K562 (cell line): ENCODE results near the gene CR2. TPM values are rescaled to one million over a fixed set of nuclear protein-coding genes. Genes with fewer than 3 reads are reported as not detected.
"Not testable (repeated sequence)": the region's sequence is repeated elsewhere in the genome, so short reads cannot be mapped to it uniquely, and the experiment has no call there.

Experiments used
- ATAC-seq: fragments of 200-7000 bp; cut with Tn5 transposase; 3 replicates; pipeline ENCODE4 v1.9.1; 2020; ENCODE audit warnings: moderate library complexity
- BruUV-seq: library from RNA; stranded (reverse); fragments of 400-500 nt; replicated peaks from 2 replicates; lab custom pipeline; 2021; lab: Mats Ljungman, UMichigan
- CTCF ChIA-PET: fragments of 300-600 bp; formaldehyde crosslinking; extraction: SDS; loops from one replicate; lab custom pipeline; 2021; ENCODE audit warnings: low intra/inter-chr PET ratio; lab: Yijun Ruan, JAX
- POLR2A ChIA-PET: fragments of 300-600, 350-650 bp; sonication (Branson Sonifier 250); formaldehyde crosslinking; extraction: SDS; loops from one replicate; lab custom pipeline; 2021; ENCODE audit warnings: antibody characterized with exemption, inconsistent platforms; lab: Yijun Ruan, JAX
- DNase-seq, 4 experiments: peaks; one replicate each; pipeline versions ENCODE4 v3.0.0 to v3.0.0-alpha.2; 2011 to 2018; ENCODE audit warnings: low spot score in 3 of 4, mixed read lengths in 3 of 4; ENCODE audit errors: extremely low read depth in 1 of 4
- FAIRE-seq: peaks from 2 replicates; lab custom pipeline; 2011; peaks lifted over from hg19 to GRCh38; lab: Jason Lieb, UNC
- H2AFZ ChIP-seq: 2 replicates; pipeline ENCODE4 v1.6.0; 2011; ENCODE audit warnings: low read depth, low read length, control low read depth, inconsistent platforms
- H3K27ac ChIP-seq: fragments of 200-600 bp; 3 replicates; pipeline ENCODE4 v1.8.0; 2011; ENCODE audit warnings: low read depth, mild to moderate bottlenecking, control low read depth, inconsistent platforms, low read length, moderate library complexity, mixed read lengths; ENCODE audit errors: extremely low read depth
- H3K27me3 ChIP-seq, 2 experiments: fragments of 300-600 bp in 1 of 2; 2 replicates in 1 of 2; 3 replicates in 1 of 2; pipeline versions ENCODE4 v1.6.0 to v1.8.0; 2011; ENCODE audit warnings: inconsistent platforms in 2 of 2, low read length in 2 of 2, mild to moderate bottlenecking in 1 of 2, mixed read lengths in 1 of 2, moderate library complexity in 1 of 2; ENCODE audit not compliant: control insufficient read depth in 2 of 2, insufficient read depth in 2 of 2
- H3K36me3 ChIP-seq: fragments of 300-600 bp; 3 replicates; pipeline ENCODE4 v1.8.0; 2011; ENCODE audit warnings: mild to moderate bottlenecking, low read length, inconsistent platforms; ENCODE audit not compliant: control insufficient read depth, insufficient read depth
- H3K4me1 ChIP-seq, 2 experiments: fragments of 200-600 bp in 1 of 2; replicated peaks in 1 of 2; 2 replicates in 1 of 2; 3 replicates in 1 of 2; pipeline versions ENCODE4 v1.5.1 to v1.8.0; 2011; ENCODE audit warnings: inconsistent platforms in 2 of 2, low read length in 2 of 2, mild to moderate bottlenecking in 1 of 2, mixed read lengths in 1 of 2, moderate library complexity in 1 of 2; ENCODE audit not compliant: control insufficient read depth in 2 of 2, insufficient read depth in 2 of 2
- H3K4me2 ChIP-seq: 2 replicates; pipeline ENCODE4 v1.6.1; 2011; ENCODE audit warnings: low read length, control low read depth, inconsistent platforms, mixed read lengths; ENCODE audit not compliant: insufficient read depth
- H3K4me3 ChIP-seq: fragments of 200-600 bp; sonication (generic), shearing (Covaris generic); 2 replicates; pipeline ENCODE4 v1.5.1; 2016; ENCODE audit warnings: control low read depth, inconsistent platforms
- H3K79me2 ChIP-seq: fragments of 200-600 bp; 3 replicates; pipeline ENCODE4 v1.8.0; 2011; ENCODE audit warnings: low read length, inconsistent platforms; ENCODE audit not compliant: control insufficient read depth, insufficient read depth
- H3K9ac ChIP-seq, 2 experiments: 2 replicates each; pipeline versions ENCODE4 v1.6.0 to v1.6.1; 2011; ENCODE audit warnings: low read depth in 2 of 2, low read length in 2 of 2, control low read depth in 1 of 2, inconsistent platforms in 1 of 2, mild to moderate bottlenecking in 1 of 2, mixed read lengths in 1 of 2; ENCODE audit not compliant: insufficient read depth in 1 of 2
- H3K9me1 ChIP-seq: one replicate; pipeline ENCODE4 v1.6.0; 2011; ENCODE audit warnings: inconsistent platforms, mild to moderate bottlenecking, low read length, moderate library complexity; ENCODE audit not compliant: control insufficient read depth, insufficient read depth
- H3K9me3 ChIP-seq: replicated peaks from 2 replicates; pipeline ENCODE4 v1.5.1; 2011; ENCODE audit warnings: low read depth, low read length, inconsistent platforms; ENCODE audit not compliant: control insufficient read depth, insufficient read depth
- H4K20me1 ChIP-seq: replicated peaks from 2 replicates; pipeline ENCODE4 v1.6.1; 2011; ENCODE audit warnings: low read length, inconsistent platforms, mixed read lengths; ENCODE audit not compliant: control insufficient read depth, insufficient read depth
- RERE ChIP-seq: sonication (generic); formaldehyde crosslinking; IDR thresholded peaks from 2 replicates; pipeline ENCODE4 v1.8.0; 2023; ENCODE audit warnings: missing genetic modification reagents, mild to moderate bottlenecking, borderline replicate concordance
- SMARCE1 ChIP-seq: fragments of 450-650 bp; IDR thresholded peaks from 2 replicates; pipeline ENCODE4 v1.7.1; 2016; ENCODE audit warnings: mild to moderate bottlenecking
- TCF3 ChIP-seq: sonication (generic); formaldehyde crosslinking; IDR thresholded peaks from 2 replicates; pipeline ENCODE4 v1.4.0; 2020; ENCODE audit warnings: mild to moderate bottlenecking, missing genetic modification reagents
- ZFP1 ChIP-seq: fragments of 450-650 bp; formaldehyde crosslinking; IDR thresholded peaks from 2 replicates; pipeline ENCODE4 v1.4.0; 2020; ENCODE audit warnings: mild to moderate bottlenecking, mixed read lengths
- ZNF146 ChIP-seq: IDR thresholded peaks from one replicate; pipeline ENCODE4 v1.6.1; 2018; ENCODE audit warnings: missing compliant biosample characterization; ENCODE audit not compliant: unreplicated experiment
- ZNF707 ChIP-seq: fragments of 250-450 bp; sonication (Bioruptor Pico); conservative IDR thresholded peaks from 2 replicates; pipeline ENCODE4 v1.8.0; 2022; ENCODE audit warnings: inconsistent platforms, mild to moderate bottlenecking, moderate library complexity
- ZNF766 ChIP-seq: fragments of 200-800 bp; sonication (Bioruptor generic); conservative IDR thresholded peaks from 2 replicates; pipeline ENCODE4 v1.6.1; 2016; ENCODE audit warnings: missing genetic modification characterization, missing compliant biosample characterization
- WGBS: fragments of 100-300 bp; shearing (Covaris generic); methylation state at CpG from one replicate; pipeline ENCODE4 v1.1.6; 2016; ENCODE audit warnings: low coverage, mixed read lengths; ENCODE audit not compliant: insufficient coverage; ENCODE audit errors: missing lambda C conversion rate; 5-methylcytosine and 5-hydroxymethylcytosine counted together
- in situ Hi-C: fragments of 300-500 bp; cut with MboI; formaldehyde crosslinking; loops from 4 replicates; pipeline ENCODE4 v1.15.0; 2018; ENCODE audit warnings: inconsistent platforms, mixed read lengths
- intact Hi-C: fragments of 100-400 bp; cut with micrococcal nuclease; formaldehyde crosslinking; loops from 2 replicates; pipeline ENCODE4 v1.14.2; 2022
- polyA plus RNA-seq, 8 experiments: library from polyadenylated mRNA; depleted of rRNA in 4 of 8; stranded (reverse) in 5 of 8; unstranded in 3 of 8; fragments of >200 nt; fragmentation: Nextera tagmentation in 2 of 8; fragmentation: Illumina TruSeq in 1 of 8; extraction: Ambion mirVana in 2 of 8; extraction: Trizol in 1 of 8; gene quantifications; 2 replicates each; pipeline versions ENCODE4 v1.2.1 to v1.2.3, GENCODE V29; 2011 to 2014; ENCODE audit warnings: inconsistent platforms in 1 of 8, missing spikeins in 1 of 8
- total RNA-seq, 7 experiments: library from RNA; depleted of rRNA in 6 of 7; stranded (reverse); fragments of >200 nt in 6 of 7; fragmentation: Illumina TruSeq in 2 of 7; extraction: Trizol in 2 of 7; gene quantifications; 2 replicates each; pipeline versions ENCODE4 v1.2.1 to v1.2.3, GENCODE V29; 2011 to 2021; ENCODE audit warnings: low replicate concordance in 1 of 7
- TF ChIP-seq, protein P1 (sequence below): IDR thresholded peaks from 2 replicates; pipeline ENCODE4 v1.6.1; 2011; ENCODE audit not compliant: insufficient read length; ENCODE audit errors: extremely low read depth

The CR2 gene
- total and polyA plus RNA-seq, 9 of the 15 experiments (the other 6 are each of a cell fraction or from before 2014, with no cell fraction given) = 0.07 to 0.67 (median 0.37) TPM

GRCh38 chr1:207436746-207437145 is 17.4 kb upstream of the CR2 start:
- H3K9me1 ChIP-seq, H3K27ac ChIP-seq, H4K20me1 ChIP-seq, H3K4me1 ChIP-seq, H3K9me3 ChIP-seq, DNase-seq, H3K9ac ChIP-seq, ATAC-seq, in situ Hi-C loops, H3K4me2 ChIP-seq, BruUV-seq, FAIRE-seq, H3K27me3 ChIP-seq, H3K79me2 ChIP-seq, H2AFZ ChIP-seq, intact Hi-C loops, H3K4me3 ChIP-seq, H3K36me3 ChIP-seq, CTCF ChIA-PET: not testable (repeated sequence)
- peak; percentile 87 for TF ChIP-seq ZNF146
- WGBS = 32% methylated on average over 3 of the region's 3 CpGs
- POLR2A ChIA-PET = interaction anchor here (1.1 kb wide), 1 partner anchor 16 kb away, joined by 3 read pairs; no protein-coding TSS in a partner anchor

DNA sequence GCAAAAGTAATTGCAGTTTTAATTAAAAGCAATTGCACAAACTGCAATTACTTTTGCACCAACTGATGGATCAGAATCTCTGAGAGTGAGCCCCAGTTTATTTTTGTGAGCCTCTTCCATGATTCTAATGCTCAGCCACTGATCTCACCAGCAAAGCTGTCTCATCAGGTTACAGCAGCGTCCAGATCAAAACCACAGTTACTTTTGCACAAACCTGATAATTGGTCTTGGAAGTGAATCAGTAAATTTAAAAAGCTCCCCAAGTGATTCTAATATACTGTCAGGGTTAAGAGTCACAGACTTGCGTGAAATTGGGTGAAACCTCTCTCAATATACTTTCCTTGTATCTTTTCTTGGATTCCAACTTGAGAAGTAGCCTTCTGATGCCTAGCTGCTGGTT is 13.5 kb upstream of the CR2 start:
- DNase-seq (no peak), ATAC-seq (no peak; the same call in 2 of the 3 replicates), FAIRE-seq (peak; percentile 67)
- Histone ChIP-seq H3K27ac (no peak overlapping the region), H3K4me2 (no peak overlapping the region), H3K4me1 (peaks cover 0 to 2% of the 10 kb centered on the region in 2 experiments; a peak in 1 of 5 replicates), H3K4me3 (no peak overlapping the region), H3K9me3 (no peaks in the 10 kb centered on the region), H3K9ac (no peak overlapping the region), H3K9me1 (no peaks in the 10 kb centered on the region), H3K36me3 (no peaks in the 10 kb centered on the region), H3K27me3 (no peaks in the 10 kb centered on the region), H3K79me2 (no peaks in the 10 kb centered on the region), H4K20me1 (no peaks in the 10 kb centered on the region), H2AFZ (peak overlapping the region; percentile 10; the same call in 1 of the 2 replicates)
- POLR2A ChIA-PET = interaction anchor here (0.7 kb wide), 1 partner anchor 35 kb away, joined by 3 read pairs; no protein-coding TSS in a partner anchor
- CTCF ChIA-PET = no interaction called here
- in situ Hi-C loops = no loop called here
- 0% methylated on average over 2 of the region's 2 CpGs for WGBS
- intact Hi-C loops = no loop called here
- no TSS peak for BruUV-seq
- TF ChIP-seq RERE (CRISPR knock-in tag) = no peak
- no peak for TF ChIP-seq SMARCE1
- TF ChIP-seq ZNF707 (CRISPR knock-in tag) = no peak
- TF ChIP-seq ZNF766 (CRISPR knock-in tag) = no peak
- TF ChIP-seq, protein P1, sequence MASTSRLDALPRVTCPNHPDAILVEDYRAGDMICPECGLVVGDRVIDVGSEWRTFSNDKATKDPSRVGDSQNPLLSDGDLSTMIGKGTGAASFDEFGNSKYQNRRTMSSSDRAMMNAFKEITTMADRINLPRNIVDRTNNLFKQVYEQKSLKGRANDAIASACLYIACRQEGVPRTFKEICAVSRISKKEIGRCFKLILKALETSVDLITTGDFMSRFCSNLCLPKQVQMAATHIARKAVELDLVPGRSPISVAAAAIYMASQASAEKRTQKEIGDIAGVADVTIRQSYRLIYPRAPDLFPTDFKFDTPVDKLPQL = no peak
- TF ChIP-seq TCF3 (CRISPR knock-in tag) = peak; percentile 62
- no peak for TF ChIP-seq ZFP1 (CRISPR knock-in tag)
